Activated CD4-positive, alpha-beta memory T cell treated with anti-CD3 and anti-CD28 coated beads, Interleukin-2, amount 10 ng/mL, durations not matched to agents 7 days and 5 days (primary cell): ENCODE measurements around the gene GNPTAB. TPM values are rescaled to one million over a fixed set of nuclear protein-coding genes. Genes with fewer than 3 reads are reported as not detected.

Experiments used
- CTCF ChIA-PET: fragments of 350-600 bp; sonication (Branson Sonifier 250); formaldehyde crosslinking; loops from one replicate; lab custom pipeline; 2021; ENCODE audit warnings: antibody characterized with exemption, inconsistent platforms; lab: Charles Lee
- POLR2A ChIA-PET: fragments of 350-600 bp; sonication (Branson Sonifier 250); formaldehyde crosslinking; loops from one replicate; lab custom pipeline; 2021; ENCODE audit warnings: antibody characterized with exemption; lab: Charles Lee
- DNase-seq: peaks from one replicate; pipeline ENCODE4 v3.0.0-alpha.2; 2020
- H3K27ac Mint-ChIP-seq: one replicate; pipeline ENCODE4 v1.8.0; 2021; ENCODE audit warnings: mild to moderate bottlenecking, mixed read lengths
- H3K27me3 Mint-ChIP-seq: one replicate; pipeline ENCODE4 v1.8.0; 2021; ENCODE audit warnings: mixed read lengths
- H3K36me3 Mint-ChIP-seq: one replicate; pipeline ENCODE4 v1.8.0; 2021; ENCODE audit warnings: low read depth, mixed read lengths
- H3K4me1 Mint-ChIP-seq: one replicate; pipeline ENCODE4 v1.8.0; 2021; ENCODE audit warnings: mixed read lengths
- H3K4me3 Mint-ChIP-seq: one replicate; pipeline ENCODE4 v1.8.0; 2021; ENCODE audit warnings: mild to moderate bottlenecking, mixed read lengths
- H3K9me3 Mint-ChIP-seq: one replicate; pipeline ENCODE4 v1.8.0; 2021; ENCODE audit warnings: mixed read lengths
- total RNA-seq, 2 experiments: library from RNA; stranded (reverse); gene quantifications; one replicate each; pipeline ENCODE4 v1.2.3, GENCODE V29; 2021

The GNPTAB gene
- total RNA-seq, 2 experiments from 2014 or later, result 55.0 to 57.5 TPM

DNA sequence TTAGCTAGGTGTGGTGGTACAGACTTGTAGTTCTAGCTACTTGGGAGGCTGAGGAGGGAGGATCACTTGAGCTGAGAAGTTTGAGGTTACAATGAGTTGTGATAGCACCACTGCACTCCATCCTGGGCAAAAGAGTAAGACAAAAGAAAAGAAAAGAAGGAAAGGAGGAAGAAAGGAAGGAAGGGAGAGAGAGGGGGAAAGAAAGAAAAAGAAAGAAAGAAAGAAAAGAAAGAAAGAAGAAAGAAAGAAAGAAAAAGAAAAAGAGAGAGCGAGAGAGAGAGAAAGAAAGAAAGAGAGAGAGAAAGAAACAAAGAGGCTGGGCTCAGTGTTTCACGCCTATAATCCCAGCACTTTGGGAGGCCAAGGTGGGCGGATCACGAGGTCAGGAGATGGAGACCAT is 10.3 kb upstream of the GNPTAB start:
- no peak overlapping the region for H3K27ac Mint-ChIP-seq
- no peak overlapping the region for H3K4me3 Mint-ChIP-seq
- ChIA-PET POLR2A (interaction anchor here (0.7 to 0.8 kb wide), 2 partner anchors 67 kb away, joined by 3 read pairs; no protein-coding TSS in a partner anchor), CTCF (interaction anchor here (1.0 to 5.8 kb wide), 16 partner anchors 14 to 426 kb away, joined by 3 to 125 read pairs (median 7); partner anchors contain the start of gene GNPTAB)
- H3K4me1 Mint-ChIP-seq, result peaks cover 20% of the 10 kb centered on the region
- peaks cover 3% of the 10 kb centered on the region for H3K27me3 Mint-ChIP-seq
- DNase-seq, result no peak
- no peaks in the 10 kb centered on the region for H3K36me3 Mint-ChIP-seq
- no peaks in the 10 kb centered on the region for H3K9me3 Mint-ChIP-seq

DNA sequence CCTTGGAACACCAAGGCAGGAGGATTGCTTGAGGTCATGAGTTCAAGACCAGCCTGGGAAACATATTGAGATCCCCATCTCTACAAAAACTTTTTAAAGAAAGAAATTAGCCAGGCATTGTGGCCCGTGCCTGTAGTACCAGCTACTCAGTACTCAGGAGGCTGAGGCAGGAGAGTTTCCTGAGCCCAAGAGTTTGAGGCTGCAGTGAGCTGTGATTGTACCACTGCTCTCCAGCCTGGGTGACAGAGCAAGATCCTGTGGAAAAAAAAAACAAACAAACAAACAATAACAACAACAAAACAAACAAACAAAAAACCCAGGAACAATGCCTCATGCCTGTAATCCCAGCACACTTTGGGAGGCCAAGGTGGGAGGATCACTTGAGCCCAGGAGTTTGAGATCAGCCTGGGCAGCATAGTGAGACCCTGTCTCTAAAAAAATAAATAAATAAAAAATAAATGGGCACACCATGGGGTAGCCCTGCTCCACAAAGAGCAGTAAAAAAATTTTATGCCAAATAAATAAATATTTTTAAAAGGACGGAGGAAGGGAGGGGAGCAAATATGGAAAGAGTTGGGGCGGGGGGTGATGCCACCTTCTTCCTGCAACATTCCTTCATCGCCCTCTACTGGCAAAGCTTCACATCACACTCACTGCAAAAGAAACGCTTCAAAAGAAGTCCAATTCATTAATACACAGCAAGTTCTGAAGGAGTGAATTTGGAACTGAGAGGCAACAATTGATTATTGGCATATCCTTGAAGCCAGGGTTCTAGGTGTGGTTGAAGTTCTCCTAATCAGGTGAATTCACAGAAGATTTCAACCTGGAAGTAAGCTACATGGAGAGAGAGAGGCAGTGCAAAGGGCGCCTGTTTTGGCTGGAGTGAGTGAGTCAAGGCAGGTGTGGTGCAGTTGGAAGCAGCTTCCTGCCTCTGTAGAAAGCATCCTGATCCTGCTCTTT is 8.8 kb upstream of the GNPTAB start:
- Mint-ChIP-seq H3K4me3 (no peak overlapping the region), H3K9me3 (no peaks in the 10 kb centered on the region), H3K27me3 (peaks cover 3% of the 10 kb centered on the region), H3K27ac (no peak overlapping the region), H3K4me1 (peaks cover 20% of the 10 kb centered on the region), H3K36me3 (no peaks in the 10 kb centered on the region)
- ChIA-PET POLR2A (interaction anchor here (1.1 to 2.8 kb wide), 6 partner anchors 9 to 222 kb away, joined by 4 to 26 read pairs (median 6); partner anchors contain the start of genes GNPTAB and WASHC3), CTCF (interaction anchor here (0.7 to 5.8 kb wide), 41 partner anchors 9 to 465 kb away, joined by 3 to 125 read pairs (median 4); partner anchors contain the start of genes ARL1 and GNPTAB)
- DNase-seq, result peak; percentile 73

DNA sequence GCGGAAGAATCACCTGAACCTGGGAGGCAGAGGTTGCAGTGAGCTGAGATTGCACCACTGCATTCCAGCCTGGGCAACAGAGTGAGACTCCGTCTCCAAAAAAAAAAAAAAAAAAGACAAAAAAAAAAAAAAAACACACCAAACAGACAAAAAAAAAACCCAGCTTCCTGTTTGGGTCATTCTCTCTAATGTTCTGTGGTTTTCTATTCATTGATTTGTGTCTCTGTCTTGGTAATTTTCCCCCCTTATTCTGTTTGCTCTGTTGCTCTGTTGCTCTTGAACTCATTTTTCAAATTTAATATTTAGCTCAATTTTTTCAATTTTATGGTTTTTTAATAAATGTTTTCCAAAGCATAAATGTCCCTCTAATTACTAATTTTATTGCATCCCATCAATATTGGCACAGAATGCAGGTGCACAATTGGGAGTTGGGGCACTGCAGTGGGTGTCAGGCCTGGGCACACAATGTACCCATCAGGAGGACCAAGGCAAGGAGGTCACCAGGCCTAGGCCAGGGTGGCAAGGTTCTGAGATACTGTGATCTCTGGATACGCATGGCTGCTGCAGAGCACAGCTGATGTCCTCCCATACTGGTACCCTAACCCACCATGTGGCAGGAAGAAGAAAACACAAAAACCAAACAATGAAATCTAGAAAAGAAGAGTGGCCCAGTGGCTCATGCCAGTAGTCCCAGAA is 8.0 kb upstream of the GNPTAB start:
- DNase-seq, result no peak
- peaks cover 3% of the 10 kb centered on the region for H3K27me3 Mint-ChIP-seq
- H3K9me3 Mint-ChIP-seq, result no peaks in the 10 kb centered on the region
- POLR2A ChIA-PET, result interaction anchor here (0.7 to 2.8 kb wide), 6 partner anchors 9 to 223 kb away, joined by 3 to 26 read pairs (median 6); partner anchors contain the start of genes GNPTAB and WASHC3
- CTCF ChIA-PET, result interaction anchor here (0.6 to 5.8 kb wide), 27 partner anchors 10 to 1567 kb away, joined by 3 to 125 read pairs (median 6); partner anchors contain the start of genes ARL1 and GNPTAB
- H3K36me3 Mint-ChIP-seq, result no peaks in the 10 kb centered on the region
- H3K4me1 Mint-ChIP-seq, result peaks cover 20% of the 10 kb centered on the region
- no peak overlapping the region for H3K4me3 Mint-ChIP-seq
- H3K27ac Mint-ChIP-seq, result peak overlapping the region; percentile 58

DNA sequence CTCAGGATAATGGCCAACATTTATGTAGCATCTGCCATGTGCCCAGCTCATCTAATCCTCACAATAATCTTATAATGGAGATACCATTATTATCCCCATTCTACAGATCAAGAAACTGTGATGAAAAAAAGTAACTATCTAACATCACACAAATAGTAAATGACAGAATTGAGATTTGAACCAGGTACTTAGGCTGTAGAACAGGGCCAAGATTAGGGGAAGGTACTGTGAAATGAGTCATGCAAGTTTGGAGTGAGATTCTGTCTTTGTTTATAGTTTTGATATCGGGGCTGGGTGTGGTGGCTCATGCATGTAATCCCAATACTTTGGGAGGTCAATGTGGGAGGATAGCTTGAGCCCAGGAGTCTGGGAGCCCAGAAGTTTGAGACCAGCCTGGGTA is 1.3 kb upstream of the GNPTAB start:
- no peaks in the 10 kb centered on the region for H3K9me3 Mint-ChIP-seq
- no peak for DNase-seq
- H3K27ac Mint-ChIP-seq, result no peak overlapping the region
- no peaks in the 10 kb centered on the region for H3K27me3 Mint-ChIP-seq
- CTCF ChIA-PET, result interaction anchor here (0.5 to 9.8 kb wide), 9 partner anchors 7 to 72 kb away, joined by 3 to 143 read pairs (median 25); no protein-coding TSS in a partner anchor
- peaks cover 34% of the 10 kb centered on the region for H3K4me1 Mint-ChIP-seq
- H3K4me3 Mint-ChIP-seq, result no peak overlapping the region
- peaks cover 6% of the 10 kb centered on the region for H3K36me3 Mint-ChIP-seq
- POLR2A ChIA-PET, result interaction anchor here (1.5 to 13.6 kb wide), 4 partner anchors 7 to 56 kb away, joined by 3 to 148 read pairs (median 21); no protein-coding TSS in a partner anchor

DNA sequence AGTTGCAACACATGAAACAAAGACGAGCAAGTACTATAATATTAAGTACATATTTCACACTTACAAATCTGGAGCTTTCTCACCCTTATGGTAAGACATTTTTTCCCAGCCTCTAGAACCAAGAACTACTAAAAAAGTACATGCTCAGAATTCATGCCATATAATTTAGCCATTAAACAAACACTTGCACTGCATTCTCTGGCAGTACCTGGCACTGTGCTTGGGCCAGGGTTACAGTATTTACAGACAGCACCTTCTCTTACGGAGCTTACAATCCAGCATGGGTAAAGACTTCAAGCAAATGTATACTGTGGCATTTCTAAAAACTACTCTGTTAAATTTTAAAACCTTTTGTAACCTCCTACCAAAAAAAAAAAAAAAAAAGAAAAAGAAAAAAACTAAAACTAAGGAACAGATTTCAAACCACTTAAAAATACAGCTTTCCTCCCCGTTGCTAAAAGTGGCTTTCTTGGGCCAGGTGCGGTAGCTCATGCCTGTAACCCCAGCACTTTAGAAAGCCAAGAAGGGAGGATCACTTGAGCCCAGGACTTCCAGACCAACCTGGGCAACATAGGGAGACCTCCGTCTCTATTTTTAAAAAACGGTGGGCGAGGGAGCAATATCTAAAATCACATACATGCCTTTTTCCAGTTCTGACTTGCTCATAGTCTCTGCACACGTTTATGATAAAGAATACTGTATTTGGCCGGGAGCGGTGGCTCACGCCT is 956 bp downstream of the GNPTAB start:
- H3K4me1 Mint-ChIP-seq, result peaks cover 53% of the 10 kb centered on the region
- DNase-seq, result no peak
- ChIA-PET POLR2A (interaction anchor here (0.6 to 13.6 kb wide), 17 partner anchors 9 to 421 kb away, joined by 3 to 148 read pairs (median 4); partner anchors contain the start of gene DRAM1), CTCF (interaction anchor here (0.7 to 9.8 kb wide), 24 partner anchors 8 to 506 kb away, joined by 3 to 143 read pairs (median 6); partner anchors contain the start of gene WASHC3)
- H3K27ac Mint-ChIP-seq, result peak overlapping the region; percentile 83
- no peaks in the 10 kb centered on the region for H3K9me3 Mint-ChIP-seq
- no peaks in the 10 kb centered on the region for H3K27me3 Mint-ChIP-seq
- peaks cover 6% of the 10 kb centered on the region for H3K36me3 Mint-ChIP-seq
- peak overlapping the region; percentile 96 for H3K4me3 Mint-ChIP-seq

DNA sequence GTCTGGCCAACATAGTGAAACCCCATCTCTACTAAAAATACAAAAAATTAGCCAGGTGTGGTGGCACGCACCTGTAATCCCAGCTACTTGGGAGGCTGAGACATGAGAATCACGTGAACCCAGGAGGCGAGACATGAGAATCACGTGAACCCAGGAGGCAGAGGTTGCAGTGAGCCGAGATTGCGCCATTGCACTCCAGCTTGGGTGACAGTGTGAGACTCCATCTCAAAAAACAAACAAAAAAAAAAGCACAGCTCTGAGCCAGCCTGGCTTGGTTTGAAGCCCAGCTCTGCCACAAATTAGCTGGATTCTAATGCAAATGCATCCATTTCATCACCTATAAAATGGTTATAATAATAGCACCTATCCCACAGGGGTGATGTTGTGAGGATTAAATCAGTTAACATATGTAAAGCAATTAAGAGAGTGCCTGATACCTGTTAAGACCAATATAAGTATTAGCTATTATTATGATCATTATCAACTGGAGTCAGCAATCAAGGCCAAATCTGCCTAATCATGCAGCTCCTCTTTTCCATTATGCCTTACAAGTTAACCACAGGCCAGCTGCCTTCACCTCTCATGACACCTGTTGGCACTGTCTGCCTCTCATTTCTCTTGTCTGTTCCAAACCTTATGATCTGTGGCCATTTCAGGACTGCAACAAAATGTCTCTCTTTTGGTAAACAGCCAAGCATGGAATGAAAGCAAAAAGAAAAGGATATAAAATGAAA is 2.1 kb downstream of the GNPTAB start:
- DNase-seq, result no peak
- H3K9me3 Mint-ChIP-seq, result no peaks in the 10 kb centered on the region
- H3K4me3 Mint-ChIP-seq, result peak overlapping the region; percentile 96
- H3K27me3 Mint-ChIP-seq, result no peaks in the 10 kb centered on the region
- POLR2A ChIA-PET, result interaction anchor here (0.6 to 13.6 kb wide), 9 partner anchors 11 to 59 kb away, joined by 3 to 148 read pairs (median 7); partner anchors contain the start of gene DRAM1
- no peak overlapping the region for H3K27ac Mint-ChIP-seq
- CTCF ChIA-PET, result interaction anchor here (0.7 to 9.8 kb wide), 8 partner anchors 11 to 414 kb away, joined by 3 to 143 read pairs (median 6); partner anchors contain the start of gene DRAM1
- H3K36me3 Mint-ChIP-seq, result peaks cover 6% of the 10 kb centered on the region
- H3K4me1 Mint-ChIP-seq, result peaks cover 61% of the 10 kb centered on the region

DNA sequence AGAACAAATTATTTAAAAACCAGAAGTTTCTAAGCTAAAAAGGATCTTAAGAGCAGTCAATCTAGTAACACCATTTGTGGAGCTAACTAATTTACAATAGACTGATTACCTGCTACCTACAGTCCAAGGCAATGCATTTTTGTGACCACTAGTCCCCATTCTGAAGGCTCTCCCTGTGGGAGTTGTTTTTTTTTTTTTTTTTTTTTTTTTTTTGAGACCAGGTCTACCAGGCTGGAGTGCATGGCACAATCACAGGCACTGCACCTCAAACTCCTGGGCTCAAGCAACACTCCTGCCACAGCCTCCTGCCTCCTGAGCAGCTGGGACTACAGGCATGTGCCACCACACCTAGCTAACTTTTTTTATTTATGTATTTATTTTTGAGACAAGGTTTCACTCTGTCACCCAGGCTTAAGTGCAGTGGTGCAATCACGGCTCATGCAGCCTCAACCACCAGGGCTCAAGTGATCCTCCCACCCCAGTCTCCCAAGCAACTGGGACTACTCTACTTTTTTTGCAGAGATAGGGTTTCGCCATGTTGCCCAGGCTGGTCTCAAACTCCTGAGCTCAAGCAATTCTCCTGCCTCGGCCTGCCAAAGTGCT is 3.9 kb downstream of the GNPTAB start:
- peaks cover 6% of the 10 kb centered on the region for H3K36me3 Mint-ChIP-seq
- H3K27ac Mint-ChIP-seq, result no peak overlapping the region
- no peak for DNase-seq
- H3K27me3 Mint-ChIP-seq, result no peaks in the 10 kb centered on the region
- ChIA-PET CTCF (interaction anchor here (7.3 to 9.8 kb wide), 3 partner anchors 13 to 54 kb away, joined by 97 to 143 read pairs (median 114); no protein-coding TSS in a partner anchor), POLR2A (interaction anchor here (1.7 to 13.6 kb wide), 3 partner anchors 13 to 47 kb away, joined by 4 to 148 read pairs (median 7); no protein-coding TSS in a partner anchor)
- H3K9me3 Mint-ChIP-seq, result no peaks in the 10 kb centered on the region
- peaks cover 72% of the 10 kb centered on the region for H3K4me1 Mint-ChIP-seq
- no peak overlapping the region for H3K4me3 Mint-ChIP-seq

DNA sequence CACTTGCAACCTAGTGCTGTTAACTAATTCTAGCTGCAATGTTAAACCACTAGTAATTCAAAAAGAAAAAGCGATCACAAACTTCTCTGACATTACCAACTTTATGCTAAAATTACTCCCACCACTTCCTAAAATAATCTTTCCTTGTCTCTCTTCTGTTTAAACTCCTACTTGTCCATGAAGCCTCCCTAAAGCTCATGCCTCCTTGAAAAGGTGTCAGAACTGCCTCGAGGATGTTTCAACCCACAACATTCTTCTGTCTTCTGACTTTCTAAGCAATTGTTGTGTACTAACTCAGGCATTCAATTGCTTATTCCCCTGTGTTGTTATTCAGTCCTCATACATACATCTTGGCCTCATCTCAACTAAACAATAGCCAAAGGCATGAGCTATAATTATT is 5.9 kb downstream of the GNPTAB start:
- ChIA-PET CTCF (interaction anchor here (1.3 to 9.8 kb wide), 6 partner anchors 15 to 52 kb away, joined by 4 to 97 read pairs (median 12); no protein-coding TSS in a partner anchor), POLR2A (interaction anchor here (1.2 to 13.6 kb wide), 4 partner anchors 13 to 52 kb away, joined by 4 to 148 read pairs (median 11); no protein-coding TSS in a partner anchor)
- Mint-ChIP-seq H3K4me3 (no peak overlapping the region), H3K9me3 (no peaks in the 10 kb centered on the region), H3K36me3 (peaks cover 19% of the 10 kb centered on the region), H3K27me3 (no peaks in the 10 kb centered on the region), H3K4me1 (peaks cover 80% of the 10 kb centered on the region), H3K27ac (peak overlapping the region; percentile 24)
- DNase-seq, result no peak

DNA sequence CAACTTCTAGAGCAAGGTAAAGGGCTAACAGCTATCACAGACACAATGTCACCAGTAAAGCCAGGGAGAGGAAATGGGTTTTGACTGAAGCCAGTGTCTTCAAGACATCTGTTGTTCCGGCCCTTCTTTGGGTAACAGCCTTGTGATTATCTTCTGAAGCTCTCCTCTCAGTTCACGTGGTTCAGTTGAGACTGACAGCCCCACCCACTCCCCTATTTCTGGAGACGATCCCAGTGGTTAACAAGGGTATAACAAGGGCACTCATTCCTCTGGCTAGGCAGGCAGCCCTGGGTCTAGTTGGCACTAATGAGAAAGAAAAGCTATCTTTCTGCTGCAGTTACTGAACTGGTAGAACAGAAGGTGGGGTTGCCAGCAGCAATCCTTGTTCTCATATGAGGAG is 6.9 kb downstream of the GNPTAB start:
- peak overlapping the region; percentile 15 for H3K4me3 Mint-ChIP-seq
- peak; percentile 75 for DNase-seq
- no peaks in the 10 kb centered on the region for H3K27me3 Mint-ChIP-seq
- peaks cover 20% of the 10 kb centered on the region for H3K36me3 Mint-ChIP-seq
- peak overlapping the region; percentile 78 for H3K27ac Mint-ChIP-seq
- H3K4me1 Mint-ChIP-seq, result peaks cover 79% of the 10 kb centered on the region
- ChIA-PET CTCF (interaction anchor here (0.7 to 9.8 kb wide), 13 partner anchors 8 to 418 kb away, joined by 3 to 97 read pairs (median 4); no protein-coding TSS in a partner anchor), POLR2A (interaction anchor here (1.0 to 13.6 kb wide), 5 partner anchors 12 to 51 kb away, joined by 3 to 148 read pairs (median 8); no protein-coding TSS in a partner anchor)
- peaks cover 2% of the 10 kb centered on the region for H3K9me3 Mint-ChIP-seq

DNA sequence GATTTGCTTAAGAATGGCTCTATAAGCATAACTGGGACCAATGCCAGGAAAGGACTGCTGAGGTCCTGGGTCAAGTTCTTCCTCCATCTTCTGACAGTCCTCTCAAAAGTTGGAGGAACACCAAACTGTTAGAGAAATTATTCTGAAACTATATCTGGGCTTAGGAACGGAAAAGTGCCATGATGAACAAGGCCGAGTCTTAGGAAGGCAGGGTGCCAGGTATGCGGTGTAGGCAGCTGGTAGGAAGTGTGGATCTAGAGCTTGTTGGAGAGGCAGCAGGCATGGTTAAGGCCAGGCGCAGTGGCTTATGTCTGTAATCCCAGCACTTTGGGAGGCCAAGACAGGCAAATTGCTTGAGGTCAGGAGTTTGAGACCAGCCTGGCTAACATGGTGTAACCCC is 7.7 kb downstream of the GNPTAB start:
- POLR2A ChIA-PET, result interaction anchor here (1.7 to 13.6 kb wide), 4 partner anchors 11 to 50 kb away, joined by 5 to 148 read pairs (median 11); no protein-coding TSS in a partner anchor
- Mint-ChIP-seq H3K4me3 (no peak overlapping the region), H3K9me3 (peaks cover 6% of the 10 kb centered on the region), H3K4me1 (peaks cover 73% of the 10 kb centered on the region), H3K27ac (no peak overlapping the region), H3K36me3 (peaks cover 27% of the 10 kb centered on the region), H3K27me3 (no peaks in the 10 kb centered on the region)
- CTCF ChIA-PET, result interaction anchor here (1.2 to 9.8 kb wide), 8 partner anchors 7 to 50 kb away, joined by 3 to 97 read pairs (median 12); partner anchors contain the start of gene GNPTAB
- DNase-seq, result no peak
